Heart left ventricle (tissue), 13 donors: ENCODE results near the gene RALGPS1.

Source experiments
- POLR2A ChIP-seq, 2 donors: fragments of 450-650 bp; IDR thresholded peaks; one replicate each; pipeline ENCODE4 v1.6.1; 2017; ENCODE audit warnings: antibody characterized with exemption in 2 of 2, mild to moderate bottlenecking in 2 of 2, moderate library complexity in 2 of 2
- TF ChIP-seq, protein P1 (sequence below), 12 donors: fragments of 200-600 bp; sonication (generic) in 4 of 12; IDR thresholded peaks; one replicate each; pipeline versions ENCODE4 v1.5.0 to v1.8.0; 2018 to 2022; ENCODE audit warnings: antibody characterized with exemption in 12 of 12, mild to moderate bottlenecking in 5 of 12
- donor health status: ischemic (EF 13 %, LVEDD 7.1; RV severe dilation, severe dysfunction).
- donor health status: DM: no; HTN: yes; CAD: no.
- donor health status: DM: no; HTN: no; CAD: no.
- donor health status: ischemic (EF 25% LVEDD 6.9; RV normal size, moderate dysfunction).
- donor health status: ischemic (EF 25% LVEDD 5.7; RV mildly dilated, moderate dysfunction).
- donor health status: ischemic (EF 35%, LVEDD 5.7; RV mildly dilated, moderate dysfunction).
- donor health status: nonischemic (EF 11% LVEDD 7.7; RV severe dilation, severe dysfunction).
- donor health status: DM: yes; HTN: yes; CAD: no.
- donor health status: PGD.
- donor health status: ischemic (EF 29% LVEDD 5.4; RV normal size, mild dysfunction).
- donor health status: nonischemic (EF 23%, LVEDD 6.1; RV moderate dilation, normal function).

DNA sequence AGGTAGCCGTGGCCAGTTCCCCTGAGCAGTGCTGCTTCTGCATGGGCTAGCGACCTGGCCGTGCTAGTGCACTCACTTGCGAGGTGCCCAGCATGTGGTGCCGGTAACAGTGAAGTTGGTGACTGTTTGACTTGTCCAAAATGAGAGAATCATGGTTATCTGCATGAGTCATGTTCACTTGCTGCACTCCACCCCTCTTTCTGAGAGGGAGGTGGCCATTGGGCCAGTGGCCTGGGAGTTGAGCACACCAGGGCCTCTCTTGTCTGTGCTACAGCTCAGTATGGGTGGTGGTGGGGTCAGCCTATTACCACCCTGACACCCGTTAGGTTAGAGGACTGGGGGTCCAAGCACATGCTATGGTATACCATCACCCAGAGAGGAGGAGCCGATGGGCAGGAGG, 294.6 kb downstream of the RALGPS1 start:
- TF ChIP-seq, protein P1, sequence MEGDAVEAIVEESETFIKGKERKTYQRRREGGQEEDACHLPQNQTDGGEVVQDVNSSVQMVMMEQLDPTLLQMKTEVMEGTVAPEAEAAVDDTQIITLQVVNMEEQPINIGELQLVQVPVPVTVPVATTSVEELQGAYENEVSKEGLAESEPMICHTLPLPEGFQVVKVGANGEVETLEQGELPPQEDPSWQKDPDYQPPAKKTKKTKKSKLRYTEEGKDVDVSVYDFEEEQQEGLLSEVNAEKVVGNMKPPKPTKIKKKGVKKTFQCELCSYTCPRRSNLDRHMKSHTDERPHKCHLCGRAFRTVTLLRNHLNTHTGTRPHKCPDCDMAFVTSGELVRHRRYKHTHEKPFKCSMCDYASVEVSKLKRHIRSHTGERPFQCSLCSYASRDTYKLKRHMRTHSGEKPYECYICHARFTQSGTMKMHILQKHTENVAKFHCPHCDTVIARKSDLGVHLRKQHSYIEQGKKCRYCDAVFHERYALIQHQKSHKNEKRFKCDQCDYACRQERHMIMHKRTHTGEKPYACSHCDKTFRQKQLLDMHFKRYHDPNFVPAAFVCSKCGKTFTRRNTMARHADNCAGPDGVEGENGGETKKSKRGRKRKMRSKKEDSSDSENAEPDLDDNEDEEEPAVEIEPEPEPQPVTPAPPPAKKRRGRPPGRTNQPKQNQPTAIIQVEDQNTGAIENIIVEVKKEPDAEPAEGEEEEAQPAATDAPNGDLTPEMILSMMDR (IDR thresholded peaks at IDR 0.05), result no peak
- TF ChIP-seq POLR2A (IDR thresholded peaks at IDR 0.05), result no peak
